Transverse colon (tissue), 4 donors: ENCODE measurements around the gene CLIC4. TPM values are rescaled to one million over a fixed set of nuclear protein-coding genes. Genes with fewer than 3 reads are reported as not detected.

Experiments
- DNase-seq: peaks from one replicate; pipeline ENCODE4 v3.0.0-alpha.2; 2019
- H3K27ac ChIP-seq, 4 donors: fragments of 200-600 bp; sonication (generic); 2 replicates each; pipeline ENCODE4 v1.5.1; 2016 to 2018; ENCODE audit warnings: inconsistent platforms in 4 of 4
- H3K27me3 ChIP-seq: fragments of 200-600 bp; sonication (generic); 2 replicates; pipeline ENCODE4 v1.5.1; 2017; ENCODE audit warnings: inconsistent platforms
- H3K36me3 ChIP-seq, 4 donors: fragments of 200-600 bp; sonication (generic); 2 replicates each; pipeline ENCODE4 v1.5.1; 2017 to 2019; ENCODE audit warnings: inconsistent platforms in 4 of 4
- H3K4me1 ChIP-seq, 4 donors: fragments of 200-600 bp; sonication (generic); 2 replicates each; pipeline ENCODE4 v1.5.1; 2017 to 2020; ENCODE audit warnings: inconsistent platforms in 4 of 4
- H3K4me3 ChIP-seq, 4 donors: fragments of 200-600 bp; sonication (generic); 1 replicate in 1 of 4; 2 replicates in 3 of 4; pipeline versions ENCODE4 v1.5.1 to v1.6.1; 2017 to 2019; ENCODE audit warnings: inconsistent platforms in 4 of 4
- H3K9me3 ChIP-seq, 2 donors: fragments of 200-600 bp; sonication (generic); 2 replicates each; pipeline ENCODE4 v1.5.1; 2017 to 2019; ENCODE audit warnings: inconsistent platforms in 2 of 2
- CTCF ChIP-seq, 5 experiments: fragments of 200-600 bp in 3 of 5; fragments of 450-650 bp in 2 of 5; sonication (generic) in 3 of 5; IDR thresholded peaks; 1 replicate in 2 of 5; 2 replicates in 3 of 5; pipeline ENCODE4 v1.5.1; 2016 to 2017; ENCODE audit warnings: antibody characterized with exemption in 5 of 5, inconsistent platforms in 3 of 5, mild to moderate bottlenecking in 2 of 5, moderate library complexity in 1 of 5
- EP300 ChIP-seq: sonication (generic); formaldehyde crosslinking; IDR thresholded peaks from one replicate; pipeline ENCODE4 v1.6.1; 2017; ENCODE audit warnings: antibody characterized with exemption, low read depth
- POLR2A ChIP-seq: fragments of 450-650 bp; IDR thresholded peaks from one replicate; pipeline ENCODE4 v1.6.1; 2016; ENCODE audit warnings: antibody characterized with exemption, mild to moderate bottlenecking, moderate library complexity
- POLR2AphosphoS5 ChIP-seq, 3 donors: sonication (generic); formaldehyde crosslinking; IDR thresholded peaks; one replicate each; pipeline ENCODE4 v1.6.1; 2016; ENCODE audit warnings: antibody characterized with exemption in 3 of 3
- WGBS, 2 donors: methylation state at CpG; one replicate each; pipeline ENCODE4 v1.1.5; 2018; ENCODE audit warnings: low coverage in 1 of 2; 5-methylcytosine and 5-hydroxymethylcytosine counted together
- in situ Hi-C, 4 donors: fragments of 200-750 bp; cut with MboI; loops; one replicate each; pipeline versions ENCODE4 v1.15.0 to v1.15.1; 2017; ENCODE audit warnings: low sequenced_read_pairs in 3 of 4, low pct_ligation_motif_present in 1 of 4, low pct_unique_long_range_greater_than_20kb in 1 of 4
- intact Hi-C: fragments of 100-400 bp; cut with DNase I; formaldehyde crosslinking; loops from one replicate; pipeline ENCODE4 v1.15.1; 2023; ENCODE audit warnings: low total_unique reads
- total RNA-seq, 4 donors: library from RNA; depleted of rRNA; stranded (reverse); fragments of >200 nt; gene quantifications; one replicate each; pipeline ENCODE4 v1.1.0, GENCODE V29; 2016

The CLIC4 gene
- total RNA-seq, 4 donors from 2014 or later = 52.4 to 107 (median 65.0) TPM

- TF ChIP-seq POLR2A (no peak), CTCF (IDR thresholded peaks at IDR 0.05) (no peak), POLR2AphosphoS5 (IDR thresholded peaks at IDR 0.05) (no peak), EP300 (no peak)
- H3K4me1 ChIP-seq = peaks cover 0 to 2% (median under 1%) of the 10 kb centered on the region in 4 donors
- H3K9me3 ChIP-seq = no peaks in the 10 kb centered on the region
- in situ Hi-C loops = loop anchor here in 3 of 4 donors (25.0 kb wide), 1 partner anchor 513 kb away; no protein-coding TSS in a partner anchor
- no peak overlapping the region for H3K27ac ChIP-seq
- H3K36me3 ChIP-seq = no peaks in the 10 kb centered on the region
- 85 to 100% methylated on average over 2 to 7 of the region's 7 CpGs for WGBS, 2 donors
- DNase-seq = no peak
- intact Hi-C loops = no loop called here
- H3K27me3 ChIP-seq = no peaks in the 10 kb centered on the region
- H3K4me3 ChIP-seq = no peak overlapping the region
Measured at GRCh38 chr1:24699628-24700027, 45.6 kb upstream of the CLIC4 start.

GRCh38 chr1:24702511-24703293, 42.5 kb upstream of the CLIC4 start:
- Histone ChIP-seq H3K36me3 (no peaks in the 10 kb centered on the region), H3K27me3 (no peaks in the 10 kb centered on the region), H3K9me3 (no peaks in the 10 kb centered on the region), H3K27ac (no peak overlapping the region), H3K4me3 (no peak overlapping the region), H3K4me1 (peaks cover 0 to 14% (median 11%) of the 10 kb centered on the region in 4 donors)
- TF ChIP-seq EP300 (no peak), CTCF (IDR thresholded peaks at IDR 0.05) (no peak), POLR2A (no peak), POLR2AphosphoS5 (IDR thresholded peaks at IDR 0.05) (no peak)
- 83 to 84% methylated on average over 1 to 8 of the region's 8 CpGs for WGBS, 2 donors
- intact Hi-C loops (no loop called here), in situ Hi-C loops (no loop called here)
- no peak for DNase-seq

DNA sequence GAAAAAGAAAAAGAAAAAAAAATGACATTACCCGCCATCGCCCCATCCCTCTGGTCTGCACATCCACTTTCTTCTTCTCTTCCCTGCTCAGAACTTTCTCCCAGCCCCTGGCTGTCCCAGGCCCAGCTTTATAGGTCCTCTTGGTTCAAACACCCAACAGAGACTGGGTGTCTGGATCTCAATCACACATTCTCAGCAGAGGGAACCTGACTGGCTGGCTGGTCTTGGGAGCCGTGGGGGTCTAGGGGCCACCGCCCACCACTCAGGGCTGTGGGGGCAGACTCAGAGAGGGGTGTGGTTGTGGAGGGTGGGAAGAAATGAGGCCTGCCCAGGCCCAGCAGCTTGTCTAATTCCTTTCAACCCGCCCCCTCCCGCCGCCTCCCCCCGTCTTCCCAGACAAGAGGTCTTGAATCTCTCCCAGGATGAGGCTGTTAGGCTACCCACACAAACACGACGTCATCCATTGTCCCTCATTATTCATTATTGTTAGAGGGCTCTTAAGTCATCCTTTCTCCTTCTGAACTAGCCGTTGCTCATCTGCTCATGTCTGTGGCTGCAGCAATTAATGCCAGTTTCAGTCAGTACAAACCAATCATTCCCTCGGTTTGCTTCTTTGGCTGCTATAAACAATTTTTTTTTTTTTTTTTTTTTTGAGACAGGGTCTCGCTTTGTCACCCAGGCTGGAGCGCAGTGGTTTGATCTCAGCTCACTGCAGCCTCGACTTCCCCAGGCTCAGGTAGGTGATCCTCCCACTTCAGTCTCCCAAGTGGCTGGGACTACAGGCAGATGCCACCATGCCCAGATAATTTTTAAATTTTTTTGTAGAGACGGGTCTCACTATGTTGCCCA, 40.6 kb upstream of the CLIC4 start:
- Histone ChIP-seq H3K27me3 (no peaks in the 10 kb centered on the region), H3K27ac (peak overlapping the region; percentile 68 to 81 (median 78)), H3K4me1 (peaks cover 0 to 14% (median 11%) of the 10 kb centered on the region in 4 donors), H3K9me3 (no peaks in the 10 kb centered on the region), H3K4me3 (peak overlapping the region in 3 of 4 donors; percentile 15 to 39 (median 15)), H3K36me3 (no peaks in the 10 kb centered on the region)
- in situ Hi-C loops (no loop called here), intact Hi-C loops (no loop called here)
- DNase-seq = no peak
- 53 to 80% methylated on average over 4 to 12 of the region's 16 CpGs for WGBS, 2 donors
- TF ChIP-seq EP300 (no peak), POLR2A (no peak), CTCF (IDR thresholded peaks at IDR 0.05) (no peak), POLR2AphosphoS5 (IDR thresholded peaks at IDR 0.05) (no peak)
